Stomach (tissue), 9 donors: Measurements from ENCODE around the gene BCL11B. TPM values are rescaled to one million over a fixed set of nuclear protein-coding genes. Genes with fewer than 3 reads are reported as not detected.

Source experiments
- DNase-seq, 2 donors: peaks; one replicate each; pipeline versions ENCODE4 v3.0.0 to v3.0.0-alpha.2; 2013 to 2019
- H3K27ac ChIP-seq, 5 donors: fragments of 200-600 bp in 4 of 5; sonication (generic) in 4 of 5; one replicate each; pipeline ENCODE4 v1.5.1; 2013 to 2019; ENCODE audit warnings: mild to moderate bottlenecking in 1 of 5, moderate library complexity in 1 of 5
- H3K27me3 ChIP-seq, 3 donors: fragments of 200-600 bp; sonication (generic); one replicate each; pipeline ENCODE4 v1.5.1; 2017 to 2019; ENCODE audit warnings: mixed run types in 1 of 3
- H3K36me3 ChIP-seq, 4 donors: fragments of 200-600 bp; sonication (generic); 1 replicate in 3 of 4; 2 replicates in 1 of 4; pipeline ENCODE4 v1.5.1; 2016 to 2019
- H3K4me1 ChIP-seq, 4 donors: fragments of 200-600 bp; sonication (generic); one replicate each; pipeline ENCODE4 v1.5.1; 2016 to 2019
- H3K4me3 ChIP-seq, 4 donors: fragments of 200-600 bp; sonication (generic) in 3 of 4; one replicate each; pipeline ENCODE4 v1.5.1; 2016 to 2019; ENCODE audit warnings: mild to moderate bottlenecking in 1 of 4
- H3K9me3 ChIP-seq, 4 donors: fragments of 200-600 bp; sonication (generic); one replicate each; pipeline ENCODE4 v1.5.1; 2016 to 2019
- EP300 ChIP-seq: sonication (generic); formaldehyde crosslinking; IDR thresholded peaks from one replicate; pipeline ENCODE4 v1.6.1; 2017; ENCODE audit warnings: antibody characterized with exemption
- POLR2A ChIP-seq, 4 donors: fragments of 450-650 bp; IDR thresholded peaks; one replicate each; pipeline ENCODE4 v1.6.1; 2016; ENCODE audit warnings: antibody characterized with exemption in 4 of 4, control low read depth in 2 of 4, mild to moderate bottlenecking in 1 of 4, moderate library complexity in 1 of 4
- POLR2AphosphoS5 ChIP-seq, 3 donors: sonication (generic); formaldehyde crosslinking; IDR thresholded peaks; one replicate each; pipeline ENCODE4 v1.6.1; 2016; ENCODE audit warnings: antibody characterized with exemption in 3 of 3
- WGBS, 5 donors: extraction: QIAGEN DNeasy Blood & Tissue Kit in 3 of 5; methylation state at CpG; one replicate each; pipeline versions ENCODE4 v1.1.5 to v1.1.7; 2013 to 2018; 5-methylcytosine and 5-hydroxymethylcytosine counted together
- intact Hi-C: fragments of 100-400 bp; cut with DNase I; formaldehyde crosslinking; loops from one replicate; pipeline ENCODE4 v1.15.1; 2023; ENCODE audit warnings: low total_unique reads
- polyA plus RNA-seq, 3 donors: library from polyadenylated mRNA; stranded (reverse); fragments of 200-250 nt; gene quantifications; one replicate each; pipeline ENCODE4 v1.2.3, GENCODE V29; 2013
- total RNA-seq, 5 donors: library from RNA; depleted of rRNA; stranded (reverse); fragments of >200 nt; gene quantifications; one replicate each; pipeline versions ENCODE4 v1.1.0 to v1.2.3, GENCODE V29; 2014 to 2016
- TF ChIP-seq, protein P1 (sequence below), 7 experiments: fragments of 450-650 bp in 4 of 7; fragments of 200-600 bp in 3 of 7; sonication (generic) in 3 of 7; IDR thresholded peaks; one replicate each; pipeline ENCODE4 v1.5.1; 2016 to 2019; ENCODE audit warnings: antibody characterized with exemption in 7 of 7, control low read depth in 2 of 7, mild to moderate bottlenecking in 1 of 7
- donor health status: healthy with polysubstance abuse.
- donor health status: Bipolar disorder and iron deficiency.
- donor health status: healthy.

Gene BCL11B
- total and polyA plus RNA-seq, 8 donors: 0.15 to 9.6 (median 1.3) TPM; not detected in 1

DNA sequence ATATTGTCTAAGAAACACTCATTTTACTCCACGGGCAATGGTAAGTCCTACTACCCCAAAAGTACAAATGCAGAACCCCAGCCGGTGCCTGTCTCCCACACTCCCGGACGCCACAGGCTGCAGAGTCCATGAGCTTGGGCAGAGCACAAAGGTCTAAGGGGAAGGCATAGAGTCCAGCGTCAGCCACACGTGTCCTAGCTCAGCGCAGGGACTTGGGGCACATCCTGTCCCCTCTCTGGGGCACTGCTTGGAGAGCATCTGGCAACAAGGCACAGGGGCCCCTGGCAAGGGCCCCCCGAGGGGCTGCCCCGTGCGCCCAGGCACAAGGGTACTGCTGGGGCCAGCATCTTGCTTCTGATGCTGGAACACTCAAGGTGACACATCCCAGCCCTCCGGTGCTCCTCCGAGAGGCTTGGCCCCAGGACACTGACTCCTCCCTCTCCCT lies 58.4 kb downstream of the BCL11B start:
- Histone ChIP-seq H3K36me3 (no peaks in the 10 kb centered on the region), H3K27me3 (peaks cover 0 to 12% (median 0%) of the 10 kb centered on the region in 3 donors), H3K4me3 (no peak overlapping the region), H3K9me3 (no peaks in the 10 kb centered on the region), H3K4me1 (peaks cover 0 to 17% (median 8%) of the 10 kb centered on the region in 4 donors), H3K27ac (no peak overlapping the region)
- intact Hi-C loops: no loop called here
- no peak for TF ChIP-seq POLR2AphosphoS5 (IDR thresholded peaks at IDR 0.05)
- TF ChIP-seq, protein P1, sequence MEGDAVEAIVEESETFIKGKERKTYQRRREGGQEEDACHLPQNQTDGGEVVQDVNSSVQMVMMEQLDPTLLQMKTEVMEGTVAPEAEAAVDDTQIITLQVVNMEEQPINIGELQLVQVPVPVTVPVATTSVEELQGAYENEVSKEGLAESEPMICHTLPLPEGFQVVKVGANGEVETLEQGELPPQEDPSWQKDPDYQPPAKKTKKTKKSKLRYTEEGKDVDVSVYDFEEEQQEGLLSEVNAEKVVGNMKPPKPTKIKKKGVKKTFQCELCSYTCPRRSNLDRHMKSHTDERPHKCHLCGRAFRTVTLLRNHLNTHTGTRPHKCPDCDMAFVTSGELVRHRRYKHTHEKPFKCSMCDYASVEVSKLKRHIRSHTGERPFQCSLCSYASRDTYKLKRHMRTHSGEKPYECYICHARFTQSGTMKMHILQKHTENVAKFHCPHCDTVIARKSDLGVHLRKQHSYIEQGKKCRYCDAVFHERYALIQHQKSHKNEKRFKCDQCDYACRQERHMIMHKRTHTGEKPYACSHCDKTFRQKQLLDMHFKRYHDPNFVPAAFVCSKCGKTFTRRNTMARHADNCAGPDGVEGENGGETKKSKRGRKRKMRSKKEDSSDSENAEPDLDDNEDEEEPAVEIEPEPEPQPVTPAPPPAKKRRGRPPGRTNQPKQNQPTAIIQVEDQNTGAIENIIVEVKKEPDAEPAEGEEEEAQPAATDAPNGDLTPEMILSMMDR (IDR thresholded peaks at IDR 0.05): no peak
- TF ChIP-seq EP300: no peak
- no peak for TF ChIP-seq POLR2A (IDR thresholded peaks at IDR 0.05)
- no peak for DNase-seq
- WGBS, 5 donors: 62 to 84% (median 76%) methylated on average over 7 to 12 of the region's 12 CpGs

DNA sequence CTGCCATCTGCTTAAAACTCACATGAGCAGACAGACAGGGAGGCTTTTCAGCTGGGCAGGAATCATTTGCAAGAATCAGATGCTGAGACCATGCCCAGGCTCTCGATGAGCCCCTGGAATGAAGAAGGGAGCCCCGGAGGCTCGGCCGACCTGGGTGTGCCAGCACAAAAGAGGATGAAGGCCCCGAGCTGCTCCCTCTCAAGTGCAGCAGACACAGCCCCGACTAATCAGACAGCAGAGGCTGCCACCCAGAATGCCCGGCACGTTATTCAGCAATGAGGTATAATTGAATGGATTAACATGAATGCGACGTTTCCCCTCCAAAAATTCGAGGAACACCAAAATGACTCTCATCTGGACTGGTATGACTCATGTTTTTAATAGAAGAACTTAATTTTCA lies 58.9 kb downstream of the BCL11B start:
- TF ChIP-seq POLR2AphosphoS5 (IDR thresholded peaks at IDR 0.05): no peak
- no peak for TF ChIP-seq POLR2A (IDR thresholded peaks at IDR 0.05)
- no peak for TF ChIP-seq EP300
- TF ChIP-seq, protein P1 (IDR thresholded peaks at IDR 0.05): no peak
- no peak for DNase-seq
- 72 to 83% (median 80%) methylated on average over 6 to 11 of the region's 11 CpGs for WGBS, 5 donors
- H3K27me3 ChIP-seq: peaks cover 0 to 12% (median 0%) of the 10 kb centered on the region in 3 donors
- no peak overlapping the region for H3K27ac ChIP-seq
- H3K4me1 ChIP-seq: peaks cover 0 to 22% (median 8%) of the 10 kb centered on the region in 4 donors
- H3K9me3 ChIP-seq: no peaks in the 10 kb centered on the region
- intact Hi-C loops: no loop called here
- no peaks in the 10 kb centered on the region for H3K36me3 ChIP-seq
- no peak overlapping the region for H3K4me3 ChIP-seq

DNA sequence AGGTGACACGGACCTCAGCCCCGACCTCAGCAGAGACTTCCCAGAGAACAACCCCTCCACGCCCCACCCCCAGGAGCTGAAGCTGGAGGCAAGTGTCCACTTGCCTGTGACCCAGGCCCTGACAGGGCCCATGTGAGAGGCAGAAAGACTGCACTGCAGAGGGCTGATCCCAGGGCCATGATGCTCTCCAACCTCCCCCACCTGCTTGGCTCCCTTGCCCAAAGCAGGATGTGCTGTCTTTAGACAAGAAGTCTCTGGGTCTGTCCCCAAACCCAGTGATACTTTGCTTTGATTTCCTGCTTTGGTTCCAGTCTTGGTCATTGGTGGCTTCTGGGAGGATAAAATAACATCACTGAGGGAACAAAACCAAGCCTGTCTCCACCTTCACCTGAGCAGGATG lies 59.4 kb downstream of the BCL11B start:
- no peak overlapping the region for H3K27ac ChIP-seq
- TF ChIP-seq EP300: no peak
- no peak for TF ChIP-seq POLR2A (IDR thresholded peaks at IDR 0.05)
- TF ChIP-seq, protein P1 (IDR thresholded peaks at IDR 0.05): no peak
- no peak for TF ChIP-seq POLR2AphosphoS5 (IDR thresholded peaks at IDR 0.05)
- H3K9me3 ChIP-seq: no peaks in the 10 kb centered on the region
- intact Hi-C loops: no loop called here
- 72 to 88% (median 80%) methylated on average over 3 of the region's 3 CpGs for WGBS, 5 donors
- no peaks in the 10 kb centered on the region for H3K36me3 ChIP-seq
- no peak for DNase-seq
- H3K4me1 ChIP-seq: peaks cover 0 to 22% (median 8%) of the 10 kb centered on the region in 4 donors
- no peak overlapping the region for H3K4me3 ChIP-seq
- H3K27me3 ChIP-seq: peaks cover 0 to 15% (median 0%) of the 10 kb centered on the region in 3 donors

DNA sequence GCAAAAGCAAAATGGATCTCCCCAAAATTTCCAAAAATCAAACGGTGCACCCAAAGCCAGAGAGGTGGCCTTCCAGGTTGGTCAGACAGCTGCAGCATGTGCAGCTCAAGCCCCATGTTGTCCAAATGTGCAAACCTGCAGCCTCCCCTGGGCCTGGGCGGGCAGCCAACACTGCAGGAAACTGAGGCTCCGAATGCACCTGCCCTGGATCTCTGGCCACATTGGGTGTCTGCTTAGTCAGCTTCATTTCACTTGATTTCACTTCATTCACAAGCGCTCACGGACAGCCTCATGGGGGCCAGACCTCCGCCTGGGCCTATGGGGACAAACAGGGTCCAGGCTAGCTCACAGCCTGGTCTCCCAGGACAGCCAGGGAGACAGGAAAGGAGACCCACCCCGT lies 59.8 kb downstream of the BCL11B start:
- no peak for DNase-seq
- H3K4me1 ChIP-seq: peaks cover 0 to 22% (median 8%) of the 10 kb centered on the region in 4 donors
- no peak overlapping the region for H3K4me3 ChIP-seq
- H3K27me3 ChIP-seq: peaks cover 0 to 17% (median 0%) of the 10 kb centered on the region in 3 donors
- WGBS, 5 donors: 80 to 88% (median 84%) methylated on average over 7 of the region's 7 CpGs
- no peaks in the 10 kb centered on the region for H3K36me3 ChIP-seq
- H3K27ac ChIP-seq: no peak overlapping the region
- no peaks in the 10 kb centered on the region for H3K9me3 ChIP-seq
- intact Hi-C loops: no loop called here
- TF ChIP-seq POLR2A (IDR thresholded peaks at IDR 0.05) (no peak), POLR2AphosphoS5 (IDR thresholded peaks at IDR 0.05) (no peak), EP300 (no peak)
- TF ChIP-seq, protein P1 (IDR thresholded peaks at IDR 0.05): no peak
